Measurements from ENCODE around the gene PIP5K1C. TPM values are rescaled to one million over a fixed set of nuclear protein-coding genes. Genes with fewer than 3 reads are reported as not detected.
"Not testable (repeated sequence)": the region's sequence is repeated elsewhere in the genome, so short reads cannot be mapped to it uniquely, and the experiment has no call there.

Gene PIP5K1C
- polyA plus RNA-seq, 4 donors: 18.3 to 37.0 (median 28.8) TPM

DNA sequence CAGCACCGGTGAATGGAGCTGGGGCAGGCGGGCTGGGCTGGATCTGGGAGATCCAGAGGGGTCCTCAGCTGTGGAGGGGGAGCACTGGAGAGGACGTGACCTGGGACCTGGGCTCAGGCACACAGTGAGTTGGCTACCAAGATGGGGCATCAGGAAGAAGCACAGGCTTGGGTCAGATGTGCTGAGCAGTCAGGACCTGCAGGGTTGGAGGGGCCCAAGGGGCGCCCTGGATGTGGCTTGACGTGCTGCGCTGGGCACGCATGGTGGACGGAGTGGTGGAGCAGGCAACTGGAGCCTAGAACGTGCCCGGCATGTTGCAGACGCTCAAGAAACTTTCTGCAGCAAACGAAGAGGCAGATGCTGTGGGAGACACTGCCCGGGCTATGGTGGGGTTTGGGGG lies 20.7 kb downstream of the PIP5K1C start:
- no peak for DNase-seq (ENCODE audit: low read depth in 4 of 4, low spot score in 2 of 4)

DNA sequence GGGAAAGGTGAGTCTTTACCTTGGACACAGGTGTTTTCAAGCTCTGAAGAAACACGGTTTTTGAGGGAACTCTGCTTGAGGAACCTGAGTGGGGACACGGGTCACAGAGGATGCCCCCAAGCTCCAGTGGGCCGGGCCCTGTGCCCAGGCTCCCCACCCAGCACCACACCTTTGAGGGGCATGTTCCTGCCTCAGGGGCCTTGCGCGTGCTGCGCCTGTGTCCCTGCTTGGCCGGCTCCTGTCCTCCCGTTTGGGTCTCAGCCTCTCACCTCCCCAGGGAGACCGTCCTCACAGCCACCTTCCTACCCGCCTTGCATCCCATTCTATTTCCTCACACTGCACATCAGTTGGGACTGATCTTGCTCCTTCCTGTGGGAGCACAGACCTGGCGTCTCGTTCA lies 21.1 kb downstream of the PIP5K1C start:
- no peak for DNase-seq (ENCODE audit: low read depth in 4 of 4, low spot score in 2 of 4)

DNA sequence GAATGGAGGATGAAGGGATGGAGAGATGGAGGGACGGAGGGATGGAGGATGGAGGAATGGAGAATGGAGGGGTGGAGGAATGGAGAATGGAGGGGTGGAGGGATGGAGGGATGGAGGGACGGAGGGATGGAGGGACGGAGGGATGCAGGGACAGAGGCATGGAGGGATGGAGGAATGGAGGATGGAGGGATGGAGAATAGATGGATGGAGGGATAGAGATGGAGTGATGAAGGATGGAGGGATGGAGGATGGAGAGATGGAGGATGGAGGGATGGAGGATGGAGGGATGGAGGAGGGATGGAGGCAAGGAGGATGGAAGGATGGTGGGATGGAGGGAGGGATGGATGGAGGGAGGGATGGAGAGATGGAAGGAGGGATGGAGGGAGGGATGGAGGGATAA lies 22.1 kb downstream of the PIP5K1C start:
- DNase-seq (ENCODE audit: low read depth in 4 of 4, low spot score in 2 of 4): no peak

DNA sequence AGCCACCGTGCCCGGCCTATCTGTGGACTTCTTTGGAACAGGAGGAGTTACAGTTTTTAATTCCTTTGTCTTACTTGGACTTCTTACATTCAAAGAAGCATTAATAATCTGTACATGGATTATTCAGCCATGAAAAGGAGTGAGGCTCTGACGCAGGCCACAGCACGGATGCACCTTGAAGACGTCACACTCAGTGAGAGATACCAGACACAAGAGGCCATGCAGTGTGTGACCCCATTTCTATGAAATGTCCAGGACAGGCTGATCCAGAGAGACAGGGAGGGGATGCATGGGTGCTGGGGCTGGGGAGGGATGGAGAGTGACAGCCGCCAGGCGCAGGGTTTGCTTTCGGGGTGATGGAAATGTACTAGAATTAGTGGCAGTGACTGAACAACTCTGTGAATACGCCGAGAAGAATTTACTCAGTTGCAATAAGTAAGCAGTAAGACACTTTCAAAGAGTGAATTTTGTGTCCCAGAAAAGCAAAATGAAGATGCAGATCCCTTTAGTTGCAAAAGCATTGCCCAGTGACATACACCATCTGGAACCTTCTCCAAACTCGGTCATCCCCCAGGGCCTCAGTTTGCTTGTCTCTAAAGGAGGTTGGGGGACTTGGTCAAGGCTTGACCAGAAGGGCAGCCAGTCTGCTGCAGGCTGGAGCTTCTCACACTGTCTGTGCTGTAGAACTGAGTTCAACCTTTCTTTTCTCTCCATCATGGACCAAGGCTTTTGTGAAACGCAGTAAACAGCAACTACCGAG lies 25.3 kb downstream of the PIP5K1C start:
- DNase-seq (ENCODE audit: low read depth in 4 of 4, low spot score in 2 of 4): no peak

DNA sequence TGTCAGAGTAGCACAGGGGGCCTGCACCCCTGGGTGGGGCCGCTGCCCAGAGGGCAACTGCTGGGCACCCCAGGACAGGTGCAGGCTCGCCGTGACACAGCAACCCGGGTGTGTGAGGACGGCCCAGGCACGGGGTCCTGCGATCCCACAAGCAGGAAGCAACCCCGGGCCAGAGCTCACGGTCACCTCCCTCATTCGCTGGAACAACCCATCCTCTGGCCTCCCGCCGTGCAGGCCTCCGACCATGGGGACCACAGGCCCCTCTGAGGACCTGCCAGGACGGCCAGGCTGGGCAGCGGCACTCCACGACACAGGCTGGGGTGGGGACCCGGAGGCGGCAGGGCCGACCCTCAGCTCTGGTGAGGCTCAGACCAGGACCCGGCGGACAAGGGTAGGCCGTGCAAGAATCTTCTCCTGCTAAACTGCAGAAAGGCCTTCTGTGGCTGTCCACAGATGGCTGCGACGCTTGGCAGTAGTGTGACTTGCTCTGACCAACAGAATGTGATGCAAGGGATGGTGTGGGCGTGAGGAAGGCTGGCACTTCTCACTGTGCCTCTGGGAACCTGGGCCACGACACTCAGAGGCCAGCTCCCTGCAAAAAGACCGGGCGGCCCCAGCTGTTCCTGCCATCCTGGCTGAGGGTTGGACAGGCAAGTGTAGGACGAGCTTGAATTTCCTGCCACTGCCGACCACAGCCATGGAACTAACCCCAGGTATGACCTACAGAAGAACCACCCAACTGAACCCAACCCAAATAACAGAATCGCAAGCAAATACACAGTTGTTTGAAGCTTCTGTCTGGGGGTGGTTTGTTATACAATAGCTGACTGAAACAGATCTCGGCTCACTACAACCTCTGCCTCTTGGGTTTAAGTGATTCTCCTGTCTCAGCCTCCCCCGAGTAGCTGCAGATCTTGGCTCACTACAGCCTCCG lies 26.5 kb downstream of the PIP5K1C start:
- no peak for DNase-seq (ENCODE audit: low read depth in 4 of 4, low spot score in 2 of 4)

DNA sequence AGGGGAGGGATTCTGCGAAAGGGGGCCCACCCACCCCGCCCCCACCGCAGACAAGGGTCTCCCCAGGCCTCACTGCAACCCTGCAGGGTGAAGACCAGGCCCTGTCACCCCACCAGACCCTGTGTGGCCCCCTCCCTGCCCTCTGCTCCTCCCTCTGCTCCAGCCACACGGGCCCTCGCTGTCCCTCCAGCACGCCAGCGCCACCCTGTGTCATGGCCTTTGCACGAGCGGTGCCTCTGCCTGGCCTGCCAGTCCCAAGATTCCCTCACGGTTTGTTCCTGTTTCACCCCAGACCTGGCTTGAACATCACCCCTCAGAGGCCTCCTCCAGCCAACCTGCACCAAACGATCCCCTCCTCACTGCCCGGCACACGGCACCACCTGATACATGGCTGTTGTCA lies 27.3 kb downstream of the PIP5K1C start:
- DNase-seq (ENCODE audit: low read depth in 4 of 4, low spot score in 2 of 4): no peak

DNA sequence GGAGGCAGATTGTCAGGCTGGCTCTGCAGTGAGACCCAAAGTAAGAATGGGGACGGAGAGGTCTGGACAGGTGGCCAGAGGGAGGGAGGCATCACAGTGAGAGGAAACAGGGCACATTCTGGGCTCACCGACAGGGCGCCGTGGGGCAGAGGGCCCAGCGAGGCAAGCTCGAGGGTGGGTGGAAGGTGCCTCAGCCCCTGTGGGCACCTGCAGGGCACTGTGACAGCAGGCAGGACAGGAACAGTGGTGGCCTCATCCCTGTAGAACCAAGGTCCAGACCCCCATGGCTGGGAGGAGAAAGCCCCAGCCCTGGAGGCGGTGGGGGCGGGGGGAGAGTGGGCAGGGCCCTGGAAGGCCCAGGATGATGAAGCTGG lies 27.7 kb downstream of the PIP5K1C start:
- no peak for DNase-seq (ENCODE audit: low read depth in 4 of 4, low spot score in 2 of 4)

DNA sequence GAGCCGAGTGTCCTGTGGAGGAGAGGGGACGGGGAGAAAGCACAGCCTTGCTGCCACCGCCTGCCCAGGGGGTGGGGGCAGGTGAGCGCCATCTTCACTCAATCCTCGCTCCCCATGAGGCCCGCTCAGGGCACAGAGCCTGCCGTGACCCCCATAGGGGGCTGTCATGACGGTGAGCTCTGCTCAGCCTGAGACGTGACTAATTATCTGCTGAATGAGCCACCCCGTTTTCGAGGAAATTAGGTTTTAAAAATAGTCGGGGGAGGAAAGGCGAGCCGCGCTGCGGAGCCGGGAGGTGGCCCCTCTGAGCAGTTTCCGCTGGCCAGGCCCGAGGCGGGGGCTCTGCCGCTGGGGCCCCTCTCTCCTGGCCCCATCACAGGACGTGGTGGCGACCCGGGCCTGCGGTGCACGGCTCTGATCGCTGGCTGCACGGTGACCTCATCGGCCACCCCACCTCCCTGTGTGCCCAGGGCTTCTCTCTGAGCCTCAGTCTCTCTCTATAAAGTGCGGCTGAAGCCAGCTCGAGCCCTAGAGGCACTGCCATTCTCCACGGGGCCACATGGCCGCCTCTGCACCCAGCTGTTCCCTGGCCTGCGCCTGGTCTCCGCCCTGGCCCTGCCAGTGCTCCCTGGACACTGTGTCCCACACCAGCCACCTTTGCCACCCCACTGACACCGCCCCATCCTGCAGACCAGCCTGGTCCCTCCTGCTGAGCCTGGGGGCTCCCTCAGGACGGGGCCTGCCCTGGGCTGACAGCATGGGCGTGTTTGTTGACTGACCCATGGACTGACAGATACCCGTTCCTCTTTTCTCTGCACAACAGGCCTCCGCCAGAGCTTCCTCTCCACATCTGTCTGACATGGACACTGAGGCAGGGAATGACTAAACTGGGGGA lies 28.3 kb downstream of the PIP5K1C start:
- no peak for DNase-seq (ENCODE audit: low read depth in 4 of 4, low spot score in 2 of 4)

DNA sequence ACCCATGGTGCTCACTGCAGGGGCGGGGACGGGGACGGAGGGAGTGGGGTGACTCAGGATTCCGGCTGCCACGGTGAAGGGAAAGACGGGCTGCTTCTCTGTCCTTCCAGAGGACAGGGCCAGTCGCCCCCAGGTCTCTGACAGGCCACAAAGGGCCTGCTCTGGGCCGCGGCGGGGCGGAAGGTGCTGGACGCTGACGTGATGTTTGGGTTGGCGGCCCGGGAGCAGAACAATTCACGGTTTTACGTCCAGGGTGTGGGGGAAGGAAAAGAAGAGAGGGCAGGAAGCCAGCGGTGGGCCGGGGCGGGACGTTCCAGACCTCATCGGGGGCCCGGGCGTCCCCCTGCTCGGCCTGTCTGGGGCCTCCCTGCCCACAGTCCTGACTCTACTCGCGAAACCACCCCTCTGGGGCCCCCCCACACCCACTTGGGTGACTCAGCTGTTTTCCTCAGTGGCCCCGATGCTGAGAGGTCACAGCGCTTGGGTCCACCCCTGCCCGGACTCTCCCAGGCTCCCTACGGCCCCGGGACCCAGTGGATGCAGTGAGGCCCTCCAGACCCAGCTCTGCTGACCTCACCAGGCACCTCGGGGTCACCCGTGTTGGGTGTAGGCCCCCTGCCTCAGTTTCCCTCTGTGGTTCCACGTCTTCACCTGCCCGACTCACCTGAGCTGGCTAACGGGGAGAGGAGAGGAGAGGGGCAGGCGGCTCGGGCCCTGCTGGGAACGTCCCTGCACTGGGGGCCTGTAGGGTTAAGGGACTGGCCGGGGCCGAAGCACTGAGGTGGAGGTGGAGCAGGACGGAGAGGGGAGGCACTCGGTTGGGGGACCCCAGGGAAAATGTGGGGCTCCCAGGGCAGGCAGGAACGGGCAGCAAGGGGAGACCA lies 29.2 kb downstream of the PIP5K1C start:
- DNase-seq (ENCODE audit: low read depth in 4 of 4, low spot score in 2 of 4): no peak

DNA sequence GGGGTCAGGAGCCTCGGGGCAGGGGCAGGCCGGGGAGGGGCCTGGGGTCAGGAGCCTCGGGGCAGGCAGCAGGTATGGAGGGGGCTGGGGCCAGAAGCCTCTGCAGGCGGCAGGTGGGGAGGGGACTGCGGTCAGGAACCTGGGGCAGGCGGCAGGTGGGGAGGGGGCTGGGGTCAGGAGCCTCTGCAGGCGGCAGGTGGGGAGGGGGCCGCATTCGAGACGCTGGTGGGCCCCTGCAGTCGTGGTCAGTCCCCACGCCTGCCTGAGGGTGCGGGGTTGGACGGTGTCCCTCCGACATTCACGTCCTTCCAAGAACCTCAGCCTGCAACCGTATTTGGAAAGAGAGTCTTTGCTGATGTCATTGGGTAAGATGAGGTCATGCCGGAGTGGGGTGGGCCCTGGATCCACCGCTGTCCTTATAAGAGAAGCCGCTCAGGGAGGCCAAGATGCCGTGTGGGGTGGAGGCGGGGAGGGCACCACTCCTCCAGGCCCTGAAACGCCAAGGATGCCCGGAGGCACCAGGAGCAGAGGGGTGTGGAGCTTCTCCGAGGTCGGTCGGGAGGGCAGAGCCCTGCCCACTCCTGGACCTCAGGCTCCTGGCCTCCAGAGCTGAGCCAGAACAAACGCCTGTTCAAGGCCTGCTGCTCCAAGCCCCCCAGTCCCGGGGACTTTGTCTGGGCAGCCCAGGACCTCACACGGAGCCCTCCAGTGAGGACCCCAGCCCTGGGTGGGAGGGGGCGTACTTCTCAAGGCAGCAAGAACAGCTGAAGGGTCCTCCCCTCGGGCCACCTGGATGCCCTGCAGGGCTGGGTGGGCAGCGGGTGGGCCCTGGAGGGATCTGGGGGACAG lies 30.1 kb downstream of the PIP5K1C start:
- DNase-seq (ENCODE audit: low read depth in 4 of 4, low spot score in 2 of 4): no peak

DNA sequence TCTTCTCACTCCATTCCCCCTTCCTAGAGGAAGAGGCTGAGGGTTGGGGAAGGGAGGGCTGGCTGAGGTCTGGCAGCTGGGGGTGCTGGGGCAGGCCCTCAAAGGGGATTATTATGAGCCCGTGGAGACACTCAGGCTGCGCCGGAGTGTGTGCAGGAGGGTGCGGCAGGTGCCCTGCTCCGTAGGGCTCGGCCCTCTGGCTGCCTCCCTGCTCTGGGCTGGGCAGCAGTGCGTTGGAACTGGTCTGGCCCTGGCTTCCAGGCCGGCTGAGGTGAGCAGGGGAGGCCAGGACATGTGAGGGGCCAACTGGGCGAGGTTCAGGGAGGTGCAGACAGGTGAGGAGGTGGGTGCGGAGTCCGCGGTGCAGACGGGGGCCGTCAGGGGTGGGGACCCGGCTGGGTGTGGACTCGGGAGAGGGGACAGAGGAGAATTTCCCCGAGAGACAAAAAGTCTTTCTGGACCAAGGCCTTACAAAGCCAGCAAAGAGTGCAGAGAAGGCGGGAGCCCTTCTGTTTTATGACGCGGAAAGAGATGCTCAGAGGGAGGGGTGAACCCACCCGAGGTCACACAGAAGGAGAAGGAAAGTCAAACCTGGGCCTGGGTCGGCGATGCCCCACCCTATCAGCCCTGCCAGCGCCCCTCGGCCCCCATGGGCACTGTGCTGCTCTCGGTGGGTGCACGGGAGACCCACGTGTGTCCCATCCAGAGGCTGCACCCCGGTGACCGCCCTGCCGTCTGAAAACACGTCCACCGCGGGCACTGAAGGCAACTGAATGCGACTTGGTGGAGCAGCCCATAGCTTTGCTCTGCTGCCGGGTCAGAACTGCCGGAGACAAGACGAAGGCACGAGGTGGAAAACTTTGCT lies 31.0 kb downstream of the PIP5K1C start:
- DNase-seq (ENCODE audit: low read depth in 4 of 4, low spot score in 2 of 4): no peak

DNA sequence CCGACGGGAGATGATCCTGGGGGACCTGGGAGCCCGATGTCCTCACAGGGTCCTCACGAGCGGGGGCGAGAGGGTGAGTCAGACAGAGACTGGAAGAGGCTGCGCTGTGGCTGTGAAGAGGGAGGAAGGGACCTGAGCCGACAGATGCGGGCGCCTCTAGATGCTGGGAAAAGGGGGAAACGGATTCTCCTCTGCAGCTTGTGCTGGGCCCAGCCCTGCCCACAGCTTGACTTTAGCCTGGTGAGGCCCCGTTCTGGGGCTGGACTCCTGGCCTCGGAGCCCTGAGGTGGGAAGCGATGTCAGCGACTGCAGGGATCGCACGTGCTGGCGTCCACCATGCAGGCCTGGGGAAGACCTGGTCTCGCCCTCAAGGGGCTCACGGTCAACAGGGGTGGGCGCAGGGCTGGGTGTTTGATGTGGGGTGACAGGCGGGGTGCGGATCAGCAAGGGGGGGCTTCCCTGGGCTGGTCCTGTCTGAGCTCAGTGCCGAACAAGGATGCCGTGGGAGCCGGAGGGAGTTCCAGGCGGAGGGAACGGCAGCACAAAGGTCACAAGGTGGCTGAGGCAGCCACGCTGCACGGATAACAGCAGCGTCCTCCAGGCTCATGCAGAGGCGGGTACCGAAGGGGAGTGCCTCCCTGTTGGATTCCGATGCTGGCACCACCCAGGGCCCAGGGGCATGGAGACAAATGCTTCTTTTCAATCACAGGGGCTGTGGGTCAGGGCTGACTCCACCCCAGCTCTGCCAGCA lies 31.8 kb downstream of the PIP5K1C start:
- no peak for DNase-seq (ENCODE audit: low read depth in 4 of 4, low spot score in 2 of 4)

DNA sequence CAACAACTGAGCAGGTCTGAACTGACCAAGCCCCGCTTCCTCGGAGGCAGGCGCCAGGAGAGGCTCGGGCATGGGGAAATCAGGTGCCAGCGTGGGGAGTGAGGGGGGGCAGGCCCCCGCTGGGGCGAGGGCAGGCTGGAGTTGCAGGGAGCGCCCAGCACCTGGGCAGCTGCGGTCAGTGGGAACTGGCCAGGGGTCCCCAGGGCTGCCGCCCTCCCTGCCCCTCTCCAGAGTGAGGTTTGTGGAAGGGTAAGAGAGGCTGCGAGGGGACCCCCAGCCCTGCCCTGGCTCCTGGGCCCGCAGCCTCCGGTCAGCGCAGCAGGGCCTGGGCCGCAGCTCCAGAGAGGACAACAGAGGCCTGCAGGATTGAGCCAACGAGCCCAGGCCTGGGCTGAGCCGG lies 32.5 kb downstream of the PIP5K1C start:
- no peak for DNase-seq (ENCODE audit: low read depth in 4 of 4, low spot score in 2 of 4)

DNA sequence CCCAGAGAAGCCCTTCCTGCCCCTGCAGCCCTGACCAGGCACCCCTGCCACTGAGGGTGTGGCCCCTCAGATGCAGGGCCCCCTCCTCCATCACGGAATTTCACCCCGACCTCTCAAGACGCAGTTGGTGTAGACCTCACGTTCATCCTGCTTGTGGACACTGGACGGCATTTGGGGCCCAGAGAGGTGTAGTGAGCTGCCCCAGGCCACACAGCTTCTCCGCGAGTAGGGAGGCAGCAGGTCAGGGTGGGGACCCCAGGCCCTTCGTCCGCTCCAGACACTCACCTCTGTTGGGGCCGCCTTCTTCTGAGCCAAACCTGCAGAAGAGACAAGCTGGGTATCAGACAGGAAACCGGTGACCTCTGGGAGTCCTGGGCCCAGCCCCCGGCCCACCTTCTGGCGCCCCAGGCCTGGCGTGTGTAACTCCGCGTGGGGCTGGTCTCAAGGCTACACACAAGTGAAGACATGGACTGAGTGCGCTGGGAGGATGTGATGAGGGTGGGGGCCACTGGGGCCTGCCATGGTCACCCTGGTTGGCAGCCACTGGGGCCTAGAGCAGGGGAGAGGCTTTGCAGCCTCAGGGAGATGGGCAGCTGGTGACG lies 33.1 kb downstream of the PIP5K1C start:
- no peak for DNase-seq (ENCODE audit: low read depth in 4 of 4, low spot score in 2 of 4)

DNA sequence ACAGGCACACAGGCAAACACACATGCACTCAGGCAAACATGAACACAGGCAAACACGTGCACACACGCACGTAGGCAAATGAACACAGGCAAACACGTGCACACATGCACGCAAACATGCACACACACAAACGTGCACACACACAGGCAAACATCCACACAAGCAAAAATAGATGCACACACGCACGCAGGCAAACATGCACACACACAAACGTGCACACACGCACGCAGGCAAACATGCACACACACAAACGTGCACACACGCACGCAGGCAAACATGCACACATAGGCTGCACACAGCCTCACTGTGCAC lies 33.8 kb downstream of the PIP5K1C start:
- DNase-seq (ENCODE audit: low read depth in 4 of 4, low spot score in 2 of 4): not testable (repeated sequence)

DNA sequence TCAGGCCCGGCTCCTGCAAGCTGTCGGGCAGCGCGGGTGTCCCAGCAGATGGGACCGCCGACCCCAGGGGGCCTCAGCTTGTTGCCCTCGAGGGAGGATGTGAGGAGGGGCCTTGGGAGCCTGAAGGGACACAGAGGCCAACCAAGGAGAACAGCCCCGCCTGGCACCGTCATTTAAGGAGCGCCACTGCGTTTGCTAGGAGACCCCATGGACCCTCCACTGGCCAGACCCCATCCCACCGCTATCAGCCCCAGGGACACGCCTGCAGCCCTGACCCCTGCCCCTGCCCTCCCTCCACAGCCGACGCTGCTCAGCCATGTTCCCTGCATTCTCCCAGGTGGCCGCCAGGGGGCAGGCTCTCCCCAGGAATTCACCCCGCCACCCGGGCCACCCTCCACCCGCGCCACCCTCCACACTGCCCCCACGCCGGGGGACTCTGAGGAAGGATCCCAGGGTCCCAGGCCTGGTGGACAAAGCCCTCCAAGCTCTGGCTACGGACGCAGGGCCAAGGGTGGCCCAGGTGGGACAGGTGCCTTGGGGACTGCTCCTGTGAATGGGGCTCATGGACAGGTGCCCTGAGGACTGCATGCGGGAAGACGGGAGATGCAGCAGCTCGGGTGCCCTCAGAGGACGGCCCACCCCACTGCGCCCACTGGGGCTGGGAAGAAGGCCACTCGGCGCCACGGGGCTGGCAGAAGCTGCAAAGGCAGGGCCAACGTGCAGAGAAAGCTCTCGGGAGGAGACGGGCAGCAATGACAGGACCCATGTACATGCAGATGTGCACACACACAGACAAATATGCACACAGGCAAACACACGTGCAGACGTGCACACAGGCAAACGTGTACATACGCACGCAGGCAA lies 34.4 kb downstream of the PIP5K1C start:
- DNase-seq (ENCODE audit: low read depth in 4 of 4, low spot score in 2 of 4): no peak
